Kidney epithelial cell (primary cell): ENCODE results near the gene SLC5A11. TPM values are rescaled to one million over a fixed set of nuclear protein-coding genes. Genes with fewer than 3 reads are reported as not detected.

Source experiments
- DNase-seq: peaks from one replicate; pipeline ENCODE4 v3.0.0-alpha.2; 2010; ENCODE audit warnings: low read depth
- H3K27me3 ChIP-seq: 2 replicates; pipeline ENCODE4 v1.6.0; 2011; ENCODE audit warnings: low read length; ENCODE audit not compliant: control insufficient read depth, insufficient read depth
- H3K36me3 ChIP-seq: 2 replicates; pipeline ENCODE4 v1.5.1; 2011; ENCODE audit warnings: low read length; ENCODE audit not compliant: control insufficient read depth, insufficient read depth
- H3K4me3 ChIP-seq: 2 replicates; pipeline ENCODE4 v1.5.1; 2011; ENCODE audit warnings: low read depth, mild to moderate bottlenecking, control low read depth, low read length
- CTCF ChIP-seq: IDR thresholded peaks from 2 replicates; pipeline ENCODE4 v1.5.1; 2011; ENCODE audit warnings: mild to moderate bottlenecking, moderate library complexity, low read length, control low read depth, inconsistent platforms; ENCODE audit not compliant: insufficient read depth, poor library complexity, severe bottlenecking
- total RNA-seq: library from RNA; depleted of rRNA; stranded (reverse); fragments of >200 nt; gene quantifications from 2 replicates; pipeline ENCODE4 v1.2.3, GENCODE V29; 2015

SLC5A11 gene
- total RNA-seq: not detected in 2 replicates

GRCh38 chr16:24845726-24846547 lies at the start of gene SLC5A11:
Gene SLC5A11, plus strand, starts transcription at chr16:24845963. Its CDS starts 12,681 bp downstream, at chr16:24858644.
- no peaks in the 10 kb centered on the region for H3K36me3 ChIP-seq
- no peak for TF ChIP-seq CTCF
- no peak for DNase-seq
- no peaks in the 10 kb centered on the region for H3K27me3 ChIP-seq
- no peak within 1 kb of the TSS for H3K4me3 ChIP-seq

- Histone ChIP-seq H3K36me3 (peaks cover 10% of the 10 kb centered on the region), H3K4me3 (no peak overlapping the region), H3K27me3 (no peaks in the 10 kb centered on the region)
- DNase-seq: peak; percentile 39
- no peak for TF ChIP-seq CTCF
Measured at GRCh38 chr16:24800586-24800985, 45.2 kb upstream of the SLC5A11 start.

GRCh38 chr16:24801761-24802302 lies 43.9 kb upstream of the SLC5A11 start:
- no peak overlapping the region for H3K4me3 ChIP-seq
- no peak for TF ChIP-seq CTCF
- peaks cover 12% of the 10 kb centered on the region for H3K36me3 ChIP-seq
- no peaks in the 10 kb centered on the region for H3K27me3 ChIP-seq
- DNase-seq: no peak

- no peaks in the 10 kb centered on the region for H3K27me3 ChIP-seq
- H3K36me3 ChIP-seq: peaks cover 8% of the 10 kb centered on the region
- no peak overlapping the region for H3K4me3 ChIP-seq
Measured at GRCh38 chr16:24805484-24805883, 40.3 kb upstream of the SLC5A11 start.

GRCh38 chr16:24807301-24807700 lies 38.5 kb upstream of the SLC5A11 start:
- peaks cover 7% of the 10 kb centered on the region for H3K36me3 ChIP-seq
- no peak for TF ChIP-seq CTCF
- DNase-seq: no peak

More at GRCh38 chr16:24805484-24805883, 40.3 kb upstream of the SLC5A11 start:
- no peak for DNase-seq
- TF ChIP-seq CTCF: no peak

More at GRCh38 chr16:24807301-24807700, 38.5 kb upstream of the SLC5A11 start:
- Histone ChIP-seq H3K27me3 (no peaks in the 10 kb centered on the region), H3K4me3 (no peak overlapping the region)
